ENCODE measurements around the gene ARHGAP40.

ARHGAP40 gene

DNA sequence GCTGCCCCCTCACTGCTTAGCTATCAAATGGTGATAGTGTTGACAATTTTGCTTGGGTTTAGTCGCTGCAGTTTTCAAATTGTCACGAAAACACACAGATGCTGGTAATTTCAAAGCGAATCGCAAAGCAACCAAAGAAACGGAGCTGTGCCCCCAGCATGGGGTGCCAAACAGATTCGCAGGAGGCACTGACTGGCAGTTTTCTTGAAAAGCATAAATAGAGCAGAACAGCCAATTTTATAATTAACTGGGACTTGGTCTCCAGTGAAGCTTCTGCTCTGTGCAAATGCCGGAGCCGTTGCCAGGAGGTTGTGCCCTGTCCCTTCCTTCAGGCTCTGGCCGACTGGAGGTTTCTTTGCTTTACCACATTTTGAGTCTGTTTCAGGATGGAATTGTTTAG lies 18.8 kb downstream of the ARHGAP40 start:
- DNase-seq: no peak

DNA sequence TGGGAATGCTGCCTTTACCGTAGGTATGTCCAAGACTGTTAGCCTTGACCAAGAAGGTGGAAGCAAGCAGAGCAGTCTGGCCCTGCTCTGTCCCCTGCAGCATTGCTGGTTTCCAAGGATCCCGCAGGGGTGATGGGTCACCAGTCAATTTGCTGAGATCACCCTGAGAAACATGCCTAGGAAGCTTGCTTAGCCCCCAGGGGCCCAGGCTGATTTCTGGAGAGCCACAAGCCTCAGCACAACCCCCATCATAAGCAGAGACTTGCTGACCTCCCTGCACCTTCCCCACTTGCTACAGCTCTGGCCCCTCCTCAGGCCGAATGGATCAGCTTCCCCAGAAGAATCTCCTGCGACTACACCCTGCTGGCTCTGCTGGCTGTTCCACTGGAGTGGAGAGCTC lies 21.5 kb downstream of the ARHGAP40 start:
- DNase-seq: no peak

DNA sequence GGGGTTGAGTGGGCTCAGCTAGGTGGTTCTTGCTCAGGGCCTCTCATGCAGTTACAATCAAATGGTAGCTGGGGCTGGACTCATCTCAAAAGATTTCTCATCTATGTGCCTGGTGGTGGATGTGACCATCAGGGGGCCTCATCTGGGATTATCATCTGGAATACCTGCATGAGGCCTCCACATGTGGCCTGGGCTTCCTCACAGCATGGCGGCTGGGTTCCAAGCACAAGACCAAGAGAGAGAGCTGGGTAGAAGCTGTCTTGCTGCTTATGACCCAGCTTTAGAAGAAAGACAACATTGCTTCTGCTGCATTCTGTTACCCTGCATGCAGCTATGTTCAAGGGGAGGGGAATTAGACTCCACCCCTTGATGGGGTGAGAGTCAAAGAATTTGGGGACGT lies 22.5 kb downstream of the ARHGAP40 start:
- DNase-seq: no peak

DNA sequence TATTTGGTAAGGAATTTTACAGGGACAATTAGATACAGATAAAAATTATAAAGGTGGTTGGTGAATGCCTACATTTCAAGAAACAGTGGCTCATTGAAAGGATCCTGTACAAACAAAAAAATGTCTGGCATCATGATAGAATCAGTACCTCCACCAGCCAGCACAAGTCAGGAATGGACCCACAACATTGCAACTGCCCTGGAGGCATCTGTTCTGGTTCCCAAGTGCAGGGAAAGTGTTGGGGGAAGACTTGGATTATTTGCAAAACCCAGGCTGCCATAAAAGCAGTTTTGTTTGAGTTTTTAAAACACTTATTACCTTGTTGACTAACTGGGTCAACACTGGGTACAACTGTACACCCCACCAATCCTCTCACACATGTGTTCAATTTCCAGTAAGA lies 24.3 kb downstream of the ARHGAP40 start:
- no peak for DNase-seq

DNA sequence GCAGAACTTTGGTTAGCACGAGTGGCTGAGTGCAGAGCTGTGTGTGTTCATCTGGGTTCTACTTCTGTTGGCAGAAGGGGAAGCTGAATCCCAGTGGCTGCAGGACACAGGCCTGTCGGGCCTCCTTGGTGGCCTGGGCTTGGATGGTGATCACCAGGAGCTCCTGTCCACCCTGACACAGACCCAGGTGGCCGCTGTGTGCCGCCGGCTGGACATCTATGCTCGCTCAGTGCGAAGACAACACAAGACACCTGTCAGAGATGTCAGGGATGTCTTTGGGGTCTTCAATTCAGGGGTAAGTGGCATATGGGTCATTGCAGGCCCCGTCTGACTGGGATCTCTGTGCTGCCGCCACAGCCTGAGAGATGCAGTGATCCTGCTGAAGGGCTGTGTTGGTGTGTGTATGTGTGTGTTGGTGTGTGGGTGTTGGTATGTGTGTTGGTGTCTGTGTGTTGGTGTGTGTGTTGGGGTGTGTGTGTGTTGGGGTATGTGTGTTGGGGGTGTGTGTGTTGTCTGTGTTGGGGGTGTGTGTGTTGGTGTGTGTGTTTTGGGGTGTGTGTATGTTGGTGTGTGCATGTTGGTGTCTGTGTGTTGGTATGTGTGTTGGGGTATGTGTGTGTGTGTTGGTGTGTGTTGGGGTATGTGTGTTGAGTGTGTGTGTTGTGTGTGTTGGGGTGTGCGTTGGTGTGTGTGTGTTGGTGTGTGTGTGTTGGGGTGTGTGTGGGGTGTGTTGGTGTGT lies 25.5 kb downstream of the ARHGAP40 start:
- DNase-seq: no peak

DNA sequence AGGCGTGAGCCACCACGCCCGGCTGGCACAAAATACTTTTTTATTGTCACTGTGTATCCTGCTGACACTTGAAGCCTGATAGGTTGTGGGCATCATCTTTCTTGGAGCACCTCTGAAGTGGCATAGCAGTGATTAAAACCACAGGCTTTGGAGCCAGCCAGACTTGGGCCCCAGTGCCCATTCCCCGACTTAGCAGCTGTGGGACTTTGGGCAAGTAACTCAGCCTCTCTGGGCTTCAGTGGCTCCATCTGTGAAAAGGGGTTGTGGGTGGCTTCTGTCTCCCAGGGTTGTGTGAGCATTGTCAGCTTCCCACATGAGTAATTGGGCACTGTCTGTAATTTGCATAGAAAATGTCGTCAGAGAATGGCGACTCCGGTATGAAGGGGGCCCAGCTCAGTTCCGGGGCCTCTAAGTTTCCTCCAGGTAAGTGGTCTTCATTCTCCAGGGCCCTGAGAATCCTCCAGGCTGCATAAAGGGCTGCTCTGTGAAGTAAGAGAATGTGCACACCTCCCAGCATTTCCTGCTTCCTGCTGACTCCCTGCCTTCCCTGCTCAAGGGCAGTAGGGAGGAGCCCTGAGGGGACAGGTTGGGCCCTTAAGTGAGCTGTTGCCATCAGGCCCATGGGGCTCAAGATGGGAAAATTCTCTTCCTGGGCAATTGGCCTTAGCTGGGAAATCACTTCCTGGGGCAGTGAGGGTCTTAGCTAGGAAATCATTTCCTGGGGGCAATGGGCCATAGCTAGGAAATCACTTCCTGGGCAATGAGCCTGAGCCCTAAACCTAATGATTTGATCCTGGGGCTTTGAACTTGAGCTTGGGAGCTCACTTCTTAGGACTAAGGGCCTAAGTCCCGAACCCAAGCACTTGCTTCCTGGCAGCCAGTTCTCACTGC lies 27.2 kb downstream of the ARHGAP40 start:
- no peak for DNase-seq

DNA sequence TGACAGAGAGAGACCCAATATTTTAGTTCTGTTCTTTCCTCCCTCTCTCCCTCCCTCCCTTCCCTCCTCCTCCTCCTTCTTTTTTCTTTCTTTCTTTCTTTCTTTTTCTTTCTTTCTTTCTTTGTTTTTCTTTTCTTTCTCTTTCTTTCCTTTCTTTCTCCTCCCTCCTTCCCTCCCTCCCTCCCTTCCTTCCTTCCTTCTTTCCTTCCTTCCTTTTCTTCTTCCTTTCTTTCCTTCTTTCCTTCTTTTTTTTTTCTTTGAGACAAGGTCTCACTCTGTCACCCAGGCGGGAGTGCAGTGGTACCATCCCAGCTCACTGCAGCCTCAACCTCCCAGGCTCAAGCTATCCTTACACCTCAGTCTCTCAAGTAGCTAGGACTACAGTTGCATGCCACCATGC lies 28.4 kb downstream of the ARHGAP40 start:
- no peak for DNase-seq

DNA sequence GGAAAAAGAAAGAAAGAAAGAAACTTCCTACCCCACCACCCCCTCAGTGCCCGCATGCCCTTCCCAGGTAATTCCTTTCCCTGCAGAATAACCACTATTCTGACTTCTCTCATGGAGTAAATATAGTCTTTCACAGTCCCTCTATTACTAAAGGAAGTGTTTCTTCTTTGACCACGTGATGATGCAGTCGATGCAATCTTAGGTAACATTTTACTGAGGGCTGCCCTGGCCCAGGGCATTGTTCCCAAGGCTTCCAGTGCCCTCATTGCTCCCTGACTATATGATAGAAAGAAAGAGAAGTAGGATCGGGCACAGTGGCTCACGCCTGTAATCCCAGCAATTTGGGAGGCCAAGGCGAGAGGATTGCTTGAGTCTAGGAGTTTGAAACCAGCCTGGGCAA lies 29.1 kb downstream of the ARHGAP40 start:
- DNase-seq: no peak

DNA sequence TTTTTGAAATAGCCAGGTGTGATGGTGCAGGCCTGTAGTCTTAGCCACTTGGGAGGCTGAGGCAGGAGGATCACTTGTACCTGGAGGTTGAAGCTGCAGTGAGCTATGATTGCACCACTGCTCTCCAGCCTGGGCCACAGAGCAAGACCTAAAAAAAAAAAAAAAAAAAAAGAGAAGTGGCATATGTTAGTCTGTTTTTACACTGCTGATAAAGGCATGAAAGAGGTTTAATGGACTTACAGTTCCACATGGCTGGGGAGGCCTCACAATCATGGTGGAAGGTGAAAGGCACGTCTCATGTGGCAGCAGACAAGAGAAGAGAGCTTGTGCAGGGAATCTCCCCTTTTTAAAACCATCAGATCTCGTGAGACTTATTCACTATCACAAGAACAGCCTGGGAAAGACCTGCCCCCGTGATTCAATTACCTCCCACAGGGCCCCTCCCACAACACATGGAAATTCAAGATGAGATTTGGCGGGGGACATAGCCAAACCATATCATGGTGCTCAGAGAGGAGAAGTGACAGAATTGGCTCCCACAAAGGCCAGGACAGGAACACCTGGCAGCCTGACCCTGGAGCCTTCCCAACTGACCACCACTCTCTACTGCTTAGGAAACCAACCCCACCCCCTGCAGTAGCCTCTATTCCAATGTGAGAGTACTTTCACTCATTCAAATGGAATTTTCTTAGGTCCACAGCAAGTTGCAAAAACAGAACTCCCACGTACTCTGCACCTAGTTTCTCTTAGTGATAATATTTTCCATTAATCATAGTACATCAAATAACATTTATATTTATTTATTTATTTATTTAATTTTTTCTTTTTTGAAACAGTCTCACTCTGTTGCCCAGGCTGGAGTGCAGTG lies 29.8 kb downstream of the ARHGAP40 start:
- DNase-seq: no peak

DNA sequence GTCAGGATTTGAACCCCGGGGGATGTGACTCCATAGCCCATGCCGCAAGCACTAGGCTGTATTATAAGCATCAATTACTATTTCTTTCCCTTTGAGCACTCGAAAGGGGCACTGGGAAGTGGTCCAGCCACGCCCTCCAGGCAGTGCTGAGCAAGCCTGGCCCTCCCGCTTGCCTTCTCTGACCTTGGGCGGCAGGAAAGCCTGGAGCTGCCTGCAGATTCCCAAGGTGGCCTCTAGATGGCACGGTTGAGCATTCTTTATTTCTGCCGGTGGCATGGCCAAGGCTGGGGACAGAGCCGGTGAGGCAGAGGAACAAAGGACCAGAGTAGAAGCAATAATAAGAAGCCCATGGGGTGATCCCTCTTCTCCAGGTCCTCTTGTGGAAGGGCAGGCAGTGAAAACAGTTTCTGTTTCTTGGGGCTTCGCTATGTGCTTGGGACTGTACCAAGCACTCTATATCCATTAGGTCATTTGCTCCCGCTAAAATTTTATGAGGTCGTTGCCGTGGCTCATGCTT lies 32.0 kb downstream of the ARHGAP40 start:
- peak; percentile 69 to 72 for DNase-seq

DNA sequence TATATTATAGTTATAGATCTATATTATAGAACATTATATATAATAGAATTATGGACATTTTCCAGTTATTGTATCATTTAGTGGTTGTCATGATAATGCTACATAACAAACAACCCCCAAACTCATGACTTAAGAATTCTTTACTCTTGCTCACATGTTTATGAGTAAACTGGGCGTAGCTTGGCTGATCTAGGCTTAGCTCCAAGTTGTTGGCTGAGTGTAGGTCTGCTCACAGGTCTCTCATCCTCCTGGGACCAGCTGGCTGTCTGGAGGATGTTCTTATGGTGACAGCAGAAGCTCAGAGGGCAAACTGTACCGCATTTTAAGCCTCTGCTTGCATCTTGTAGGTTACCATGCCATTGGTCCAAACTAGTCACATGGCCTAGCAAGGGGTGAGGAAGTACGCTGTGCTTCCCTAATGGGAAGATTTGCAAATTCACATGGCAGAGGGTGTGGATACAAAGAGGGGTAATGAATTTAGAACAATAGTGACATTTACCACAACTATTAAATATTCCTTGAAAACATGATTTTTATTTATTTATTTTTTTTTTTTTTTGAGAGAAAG lies 34.2 kb downstream of the ARHGAP40 start:
- no peak for DNase-seq

DNA sequence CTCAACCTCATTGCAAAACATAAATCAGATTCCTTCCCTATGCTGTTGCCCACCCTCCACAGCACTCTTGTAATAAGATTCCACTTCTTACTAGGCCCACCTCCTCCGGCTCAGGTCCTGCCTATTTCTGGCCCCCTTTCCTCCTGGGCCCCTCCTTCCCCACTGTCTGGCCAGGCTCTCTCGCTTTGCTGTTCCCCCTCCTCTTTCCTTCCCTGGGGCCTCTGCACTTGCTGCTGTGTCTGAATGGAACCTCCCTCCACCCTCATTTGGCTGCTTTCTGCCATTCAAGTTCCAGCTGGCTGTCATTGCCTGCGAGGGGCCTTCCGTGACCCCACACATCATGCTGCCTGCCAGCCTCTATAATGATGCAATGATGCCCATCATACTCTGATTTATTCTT lies 38.9 kb downstream of the ARHGAP40 start:
- DNase-seq: no peak

DNA sequence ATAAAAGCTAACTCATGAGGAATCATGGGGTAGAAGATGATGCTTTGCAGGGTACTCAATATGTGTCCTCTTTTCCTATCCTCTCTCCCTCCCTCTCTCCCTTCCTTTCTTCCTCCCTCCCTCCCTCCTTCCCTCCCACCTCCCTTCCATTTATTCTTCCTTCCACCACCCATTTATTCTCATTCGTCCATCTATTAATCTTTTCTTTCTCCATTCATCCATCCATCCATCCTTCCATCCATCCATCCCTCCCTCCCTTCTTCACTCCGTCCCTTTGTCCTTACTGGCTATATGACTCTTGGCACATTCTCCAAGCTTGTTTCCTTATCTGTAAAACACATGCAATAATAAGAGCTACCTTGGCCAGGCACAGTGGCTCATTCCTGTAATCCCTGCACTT lies 40.9 kb downstream of the ARHGAP40 start:
- DNase-seq: no peak

DNA sequence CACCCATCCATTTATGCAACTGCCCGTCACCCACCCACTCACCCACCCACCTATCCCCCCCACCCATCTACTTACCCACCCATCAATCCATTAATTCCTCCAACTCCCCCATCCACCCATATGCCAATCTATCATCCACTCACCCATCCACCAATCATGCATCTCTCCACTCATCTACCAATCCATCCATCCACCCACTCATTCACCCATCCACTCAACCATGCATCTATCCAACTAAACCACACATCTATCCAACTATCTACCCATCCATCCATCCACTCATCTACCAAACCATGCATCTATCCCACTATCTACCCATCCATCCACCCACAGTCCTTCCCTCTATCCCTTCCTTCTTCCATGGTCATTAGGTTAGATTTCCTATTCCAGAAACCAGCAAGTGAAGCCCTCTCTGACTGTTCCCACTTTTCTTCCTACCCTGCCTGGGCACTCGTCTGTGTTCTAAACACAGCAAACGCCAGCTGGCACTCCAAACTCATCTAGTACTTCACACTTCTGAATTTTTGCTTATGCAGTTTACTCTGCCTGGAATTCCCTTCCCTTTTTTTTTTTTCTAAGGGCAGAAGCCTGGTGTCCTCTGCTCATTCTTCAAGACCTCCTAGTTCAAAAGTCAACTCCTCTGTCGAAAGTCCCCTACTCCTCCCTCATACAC lies 43.1 kb downstream of the ARHGAP40 start:
- no peak for DNase-seq

DNA sequence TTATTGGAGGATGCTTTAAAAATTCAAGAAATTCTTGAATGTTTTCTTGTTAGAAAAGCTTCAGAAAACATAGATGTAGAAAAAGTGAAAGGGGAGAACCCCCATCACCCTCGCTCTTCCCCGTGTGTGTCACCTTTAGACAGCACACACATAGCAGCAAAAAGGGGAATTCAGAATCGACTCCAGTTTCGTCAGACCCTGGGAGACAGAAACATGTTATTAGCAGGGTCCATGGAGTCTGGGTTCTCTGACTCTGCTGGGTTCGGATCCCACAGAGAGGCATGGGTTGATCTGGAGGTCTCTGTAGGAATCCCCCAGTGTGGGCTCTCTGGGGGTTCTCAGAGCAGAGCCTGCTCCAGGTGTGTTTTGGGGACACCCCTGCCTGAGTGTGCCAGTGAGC lies 43.7 kb downstream of the ARHGAP40 start:
- no peak for DNase-seq

DNA sequence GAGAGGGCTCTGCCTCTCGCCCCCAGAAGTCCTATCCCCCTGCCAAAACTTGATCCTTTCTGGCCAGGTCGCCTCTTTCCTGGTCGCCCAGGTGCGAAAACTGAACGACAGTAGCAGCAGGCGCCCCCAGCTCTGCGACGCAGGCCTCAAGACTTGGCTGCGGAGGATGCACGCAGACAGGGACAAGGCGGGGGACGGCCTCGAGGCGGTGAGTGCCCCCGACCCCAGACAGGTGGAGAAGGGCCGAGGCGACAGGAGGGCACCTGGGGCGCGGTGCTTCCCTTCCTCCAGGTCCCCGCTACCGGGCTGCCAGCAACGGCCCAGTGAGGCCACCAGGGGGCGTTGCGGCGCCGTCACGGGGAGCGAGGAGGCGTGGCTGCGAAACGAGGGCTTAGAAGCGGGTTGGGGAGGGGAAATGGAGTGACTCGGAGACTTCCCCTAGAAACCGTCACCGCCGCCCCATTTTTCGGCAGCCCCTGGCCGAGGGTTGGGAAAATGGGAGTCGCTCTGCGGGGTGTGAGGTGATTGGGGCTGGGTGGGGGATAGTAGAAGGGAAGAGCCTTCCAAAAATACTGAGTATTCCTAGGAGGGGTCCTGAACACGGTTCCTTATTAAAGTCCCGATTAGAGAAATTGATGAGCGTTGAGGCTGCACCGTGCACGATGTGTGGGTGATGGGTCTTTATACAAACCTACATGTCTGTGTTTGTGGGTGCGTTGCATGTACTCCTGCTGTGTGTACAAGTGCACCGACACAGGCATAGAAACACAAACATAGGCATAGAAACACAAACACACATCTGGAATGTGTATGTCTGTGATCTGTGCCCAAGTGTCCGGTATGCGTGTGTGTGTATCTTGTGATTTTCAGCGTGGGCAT lies 44.6 kb downstream of the ARHGAP40 start:
- peak; percentile 91 to 93 for DNase-seq

DNA sequence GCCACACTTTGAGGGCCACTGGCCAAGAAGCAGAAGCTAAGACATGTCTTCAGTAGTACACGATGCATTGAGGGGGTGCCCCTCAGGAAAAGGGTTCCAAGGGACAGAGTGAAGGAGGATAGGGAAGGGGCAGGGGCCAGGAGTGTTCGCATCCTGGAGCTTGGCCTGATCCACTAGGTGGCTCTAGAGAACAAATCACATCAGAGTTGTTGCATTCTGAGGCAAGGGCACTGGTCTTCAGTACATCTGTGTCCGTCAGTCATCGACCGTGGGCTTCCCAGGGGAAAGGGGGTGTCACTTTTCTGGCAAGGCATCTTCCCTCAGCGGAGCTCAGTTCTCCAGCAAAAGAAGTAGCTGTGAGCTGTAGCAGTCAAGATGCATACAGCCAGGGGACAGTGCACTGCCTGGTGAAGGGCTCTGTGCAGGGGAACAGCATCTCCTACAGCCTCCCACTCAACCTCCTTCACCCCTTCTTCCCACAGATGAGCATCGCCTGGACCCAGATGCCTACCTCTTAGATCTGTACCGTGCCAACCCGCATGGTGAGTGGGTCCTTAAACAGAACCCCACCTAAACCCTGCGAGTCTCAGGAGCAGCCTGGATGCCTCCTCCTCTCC lies 47.8 kb downstream of the ARHGAP40 start:
- peak in 1 of 2 donors; percentile 18 for DNase-seq

DNA sequence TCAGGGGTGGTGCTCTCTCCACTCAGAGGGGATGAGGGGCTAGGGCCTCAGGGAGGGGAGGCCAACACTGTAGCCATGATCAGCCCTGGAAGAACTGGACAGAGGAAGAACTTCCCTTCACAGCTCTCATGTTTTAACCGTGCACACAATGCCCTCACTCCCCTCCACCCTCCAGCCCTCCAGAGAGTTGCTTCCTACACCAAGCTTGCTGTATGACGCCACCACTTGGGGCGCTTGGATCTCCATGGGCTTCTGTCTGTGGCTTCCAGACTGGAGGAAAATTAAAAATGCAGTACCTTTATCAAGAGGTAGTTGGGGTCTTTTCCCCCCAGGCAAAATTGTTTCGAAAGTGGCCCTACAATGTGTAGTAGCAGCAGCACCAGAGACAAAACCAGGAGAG lies 48.4 kb downstream of the ARHGAP40 start:
- no peak for DNase-seq

DNA sequence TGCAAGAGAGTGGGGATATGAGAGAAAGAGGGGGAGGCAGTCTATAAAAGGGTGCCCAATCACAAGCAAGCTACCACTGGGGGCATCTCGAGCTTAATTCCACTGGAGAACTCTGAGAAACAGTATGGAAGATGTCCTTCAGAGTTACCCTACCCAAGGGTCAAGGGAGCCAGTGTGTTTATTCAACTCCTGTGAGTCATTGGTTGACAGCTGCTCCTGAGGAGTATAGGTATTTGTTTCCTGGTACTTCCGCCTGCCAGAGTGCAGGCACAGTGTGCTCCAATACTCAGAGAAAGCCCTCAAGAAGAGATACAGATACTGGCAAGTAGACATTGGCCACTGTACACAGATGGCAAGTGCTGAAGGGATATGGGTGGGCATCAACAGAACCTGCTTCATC lies 49.5 kb downstream of the ARHGAP40 start:
- no peak for DNase-seq

DNA sequence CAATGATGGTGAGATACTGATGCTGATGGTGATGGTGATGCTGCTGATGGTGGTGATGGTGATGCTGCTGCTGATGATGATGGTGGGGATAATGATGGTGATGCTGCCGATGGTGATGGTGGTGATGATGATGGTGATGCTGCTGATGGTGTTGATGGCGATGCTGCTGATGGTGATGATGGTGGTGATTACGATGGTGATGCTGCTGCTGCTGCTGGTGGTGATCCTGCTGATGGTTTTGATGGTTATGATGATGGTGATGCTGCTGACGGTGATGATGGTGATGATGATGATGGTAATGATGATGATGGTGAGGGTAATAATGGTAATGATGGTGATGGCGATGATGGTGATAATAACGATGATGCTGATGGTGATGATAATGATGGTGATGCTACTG lies 50.0 kb downstream of the ARHGAP40 start:
- no peak for DNase-seq

DNA sequence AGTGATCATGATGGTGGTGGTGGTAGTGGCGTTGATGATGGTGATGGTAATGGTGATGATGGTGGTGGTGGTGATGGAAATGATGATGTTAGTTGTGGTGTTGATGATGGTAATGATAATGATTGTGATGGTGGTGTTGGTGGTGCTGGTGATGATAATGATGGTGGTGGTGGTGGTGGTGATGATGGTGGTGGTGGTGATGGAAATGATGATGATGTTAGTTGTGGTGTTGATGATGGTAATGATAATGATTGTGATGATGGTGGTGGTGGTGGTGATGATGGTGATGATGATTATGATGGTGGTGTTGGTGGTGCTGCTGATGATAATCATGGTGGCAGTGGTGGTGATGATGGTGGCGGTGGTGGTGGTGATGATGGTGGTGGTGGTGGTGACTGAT lies 51.4 kb downstream of the ARHGAP40 start:
- no peak for DNase-seq

Data from stimulated activated CD4-positive, alpha-beta T cell treated with anti-CD3 and anti-CD28 coated beads, Interleukin-2, amount 100 ng/mL, for 24 hours (primary cell).